Stimulated activated CD4-positive, alpha-beta T cell treated with anti-CD3 and anti-CD28 coated beads, Interleukin-4, amount 100 ng/mL, for 48 hours (primary cell): Measurements from ENCODE around the gene CDC42SE2.

Experiments
- DNase-seq, 2 donors: peaks; one replicate each; pipeline ENCODE4 v3.0.0-alpha.2; 2020; ENCODE audit warnings: low read depth in 2 of 2

CDC42SE2 gene

GRCh38 chr5:131263648-131264450 is at the start of gene CDC42SE2:
TSS of gene CDC42SE2 (plus strand) at chr5:131264053. CDS start at chr5:131359494, 95,441 bp downstream.
- peak; percentile 72 to 78 for DNase-seq

GRCh38 chr5:131214609-131215227 is 49.1 kb upstream of the CDC42SE2 start:
- no peak for DNase-seq

GRCh38 chr5:131217791-131218190 is 46.1 kb upstream of the CDC42SE2 start:
- no peak for DNase-seq

- DNase-seq = no peak
Measured at GRCh38 chr5:131218392-131218791, 45.5 kb upstream of the CDC42SE2 start.

GRCh38 chr5:131220566-131220965 is 43.3 kb upstream of the CDC42SE2 start:
- no peak for DNase-seq

- no peak for DNase-seq
Measured at GRCh38 chr5:131221008-131221703, 42.7 kb upstream of the CDC42SE2 start.

GRCh38 chr5:131221888-131222287 is 42.0 kb upstream of the CDC42SE2 start:
- no peak for DNase-seq

GRCh38 chr5:131222731-131223130 is 41.1 kb upstream of the CDC42SE2 start:
- no peak for DNase-seq

GRCh38 chr5:131223751-131224386 is 40.0 kb upstream of the CDC42SE2 start:
- DNase-seq = no peak

- no peak for DNase-seq
Measured at GRCh38 chr5:131224387-131225201, 39.3 kb upstream of the CDC42SE2 start.

GRCh38 chr5:131225282-131225974 is 38.4 kb upstream of the CDC42SE2 start:
- no peak for DNase-seq

- no peak for DNase-seq
Measured at GRCh38 chr5:131226899-131227298, 37.0 kb upstream of the CDC42SE2 start.

GRCh38 chr5:131228646-131229045 is 35.2 kb upstream of the CDC42SE2 start:
- no peak for DNase-seq

GRCh38 chr5:131229623-131230022 is 34.2 kb upstream of the CDC42SE2 start:
- no peak for DNase-seq

GRCh38 chr5:131230406-131230805 is 33.4 kb upstream of the CDC42SE2 start:
- no peak for DNase-seq

- no peak for DNase-seq
Measured at GRCh38 chr5:131239686-131240085, 24.2 kb upstream of the CDC42SE2 start.

- DNase-seq = no peak
Measured at GRCh38 chr5:131242728-131243255, 21.1 kb upstream of the CDC42SE2 start.

GRCh38 chr5:131245312-131245711 is 18.5 kb upstream of the CDC42SE2 start:
- no peak for DNase-seq

GRCh38 chr5:131245948-131246347 is 17.9 kb upstream of the CDC42SE2 start:
- DNase-seq = no peak

- DNase-seq = no peak
Measured at GRCh38 chr5:131246504-131246903, 17.3 kb upstream of the CDC42SE2 start.
